NAMALWA (cell line): Measurements from ENCODE around the gene PTPRG.

Source experiments
- DNase-seq: peaks from one replicate; pipeline ENCODE4 v3.0.0-alpha.2; 2015; ENCODE audit warnings: low spot score

The PTPRG gene

GRCh38 chr3:62122819-62123218 is 561.4 kb downstream of the PTPRG start:
- no peak for DNase-seq

- no peak for DNase-seq
Observed at GRCh38 chr3:62125380-62125779, 564.0 kb downstream of the PTPRG start.

DNA sequence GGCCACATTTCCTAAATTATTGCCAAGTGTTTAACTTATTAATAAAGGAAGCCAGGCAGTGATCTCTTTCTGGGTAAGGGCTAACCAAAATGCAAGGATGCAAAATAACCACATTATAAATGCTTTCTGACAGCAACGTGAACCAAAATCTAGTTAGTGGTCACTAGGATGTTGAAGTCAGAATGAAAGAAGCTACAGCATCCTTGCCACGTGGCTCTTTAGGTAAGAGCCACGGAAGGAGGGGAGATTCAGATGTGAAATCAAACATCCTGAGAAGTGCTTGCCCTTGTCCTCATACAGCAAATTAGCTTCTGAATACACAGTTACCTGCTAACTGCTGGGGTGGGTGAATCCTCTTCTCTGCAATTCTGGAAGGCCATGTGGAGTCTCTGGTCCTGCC is 565.7 kb downstream of the PTPRG start:
- no peak for DNase-seq

- no peak for DNase-seq
Observed at GRCh38 chr3:62128051-62128450, 566.7 kb downstream of the PTPRG start.

DNA sequence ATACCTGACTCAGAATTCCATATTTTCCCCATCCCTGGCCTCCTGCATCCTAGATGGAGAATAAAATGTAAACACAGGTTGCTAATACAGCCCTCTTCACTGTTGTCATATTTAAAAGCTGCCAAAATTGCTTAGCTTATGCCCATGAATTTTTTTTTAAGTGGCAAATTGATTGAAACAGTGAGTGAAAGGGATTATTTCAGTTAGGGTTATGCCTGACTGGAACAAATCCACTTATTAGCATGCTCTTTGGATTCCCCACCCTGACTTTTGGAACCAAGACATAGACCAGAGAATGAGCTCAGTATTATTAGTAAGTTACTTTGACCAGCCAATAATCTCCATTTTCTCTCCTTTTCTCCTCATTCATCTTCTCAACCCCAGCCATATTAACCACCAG is 567.3 kb downstream of the PTPRG start:
- no peak for DNase-seq

- DNase-seq = no peak
Observed at GRCh38 chr3:62131050-62131449, 569.7 kb downstream of the PTPRG start.

GRCh38 chr3:62131620-62132019 is 570.2 kb downstream of the PTPRG start:
- peak; percentile 22 for DNase-seq

DNA sequence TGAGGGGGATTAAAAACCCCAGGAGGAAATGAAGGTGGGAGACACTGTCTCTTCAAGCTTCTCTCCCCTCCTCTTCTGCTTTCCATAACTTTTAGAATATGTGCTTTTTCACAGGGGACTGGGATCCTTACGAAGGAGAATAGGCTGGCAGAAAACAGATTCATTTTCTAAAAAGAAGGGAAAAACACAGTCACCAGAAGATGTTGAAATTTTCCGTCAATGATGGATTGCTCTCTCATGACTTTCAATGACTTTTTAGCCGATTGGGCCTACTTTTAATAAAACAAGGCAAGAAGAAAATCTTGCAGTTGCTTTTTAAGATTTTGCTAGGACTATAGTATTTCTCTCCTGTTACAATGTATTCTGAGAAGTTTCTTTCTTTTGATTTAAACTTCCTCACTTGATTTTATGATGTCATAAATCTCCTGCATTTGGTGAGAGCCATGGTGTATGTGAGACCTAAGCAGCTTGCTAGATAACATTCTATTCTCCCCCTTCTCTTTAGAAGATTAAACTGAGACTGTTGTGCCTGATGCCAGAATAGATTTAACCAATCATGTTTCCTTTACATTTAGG is 570.7 kb downstream of the PTPRG start:
- DNase-seq = no peak

GRCh38 chr3:62133015-62133414 is 571.6 kb downstream of the PTPRG start:
- DNase-seq = no peak

DNA sequence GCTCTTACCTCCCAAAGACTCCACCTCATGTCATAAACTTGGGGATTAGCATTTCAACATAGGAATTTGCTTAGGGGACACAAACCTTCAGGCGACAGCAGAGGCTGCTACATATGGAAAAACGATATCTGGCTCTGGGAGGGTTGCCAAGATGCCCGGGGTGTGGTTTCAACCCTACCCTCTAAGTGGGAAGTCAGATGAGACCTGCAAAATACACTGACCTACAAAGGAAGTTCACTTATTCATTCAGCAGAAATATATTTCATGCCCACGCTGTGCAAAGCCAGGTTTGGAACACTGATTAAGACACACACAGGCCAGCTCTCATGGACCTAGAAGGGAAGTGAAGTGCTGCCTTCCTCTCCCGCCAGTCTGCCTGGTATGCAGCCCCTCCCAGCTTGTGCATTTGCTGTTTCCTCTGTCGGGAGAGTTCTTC is 572.7 kb downstream of the PTPRG start:
- no peak for DNase-seq

- DNase-seq = no peak
Observed at GRCh38 chr3:62135741-62136140, 574.4 kb downstream of the PTPRG start.

GRCh38 chr3:62139957-62140356 is 578.6 kb downstream of the PTPRG start:
- no peak for DNase-seq

DNA sequence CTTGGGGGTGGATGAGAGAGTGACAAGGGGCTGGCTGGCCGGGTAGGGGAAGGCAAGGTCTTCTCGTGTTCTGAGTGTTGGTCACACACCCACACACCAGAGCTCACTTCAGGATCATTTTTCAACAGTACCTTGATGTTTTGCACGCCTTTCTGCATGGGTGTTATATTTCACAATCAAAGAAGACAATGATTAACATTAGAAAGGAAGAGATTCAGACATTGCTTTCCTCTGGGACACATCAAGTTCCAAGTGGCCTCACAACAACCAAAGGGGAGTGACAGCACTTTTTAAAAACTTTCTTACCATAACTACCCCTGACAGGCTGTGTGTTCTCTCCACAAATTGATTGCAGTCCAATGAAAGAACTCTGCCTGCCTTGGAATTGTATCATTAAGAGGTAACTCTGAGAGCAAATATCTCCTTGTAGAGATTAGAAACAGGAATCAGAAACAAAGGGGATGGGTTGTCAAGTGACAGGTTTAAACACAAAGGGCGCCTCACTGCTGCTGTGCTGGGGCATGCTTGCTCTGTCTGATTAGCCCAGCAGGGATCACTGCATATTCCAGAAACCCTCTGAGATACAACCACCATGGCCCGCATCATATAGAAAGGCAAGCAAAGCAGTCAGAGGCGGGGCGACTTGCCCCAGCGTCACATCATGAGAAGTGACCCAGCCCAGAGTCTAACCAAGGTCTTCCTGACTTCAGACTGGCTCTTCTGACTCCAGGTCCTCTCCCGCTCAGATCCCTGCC is 581.1 kb downstream of the PTPRG start:
- no peak for DNase-seq

- DNase-seq = no peak
Observed at GRCh38 chr3:62143843-62144450, 582.6 kb downstream of the PTPRG start.

GRCh38 chr3:62144482-62144881 is 583.1 kb downstream of the PTPRG start:
- DNase-seq = no peak

- DNase-seq = no peak
Observed at GRCh38 chr3:62145086-62145757, 583.9 kb downstream of the PTPRG start.

- DNase-seq = no peak
Observed at GRCh38 chr3:62149539-62149938, 588.2 kb downstream of the PTPRG start.

DNA sequence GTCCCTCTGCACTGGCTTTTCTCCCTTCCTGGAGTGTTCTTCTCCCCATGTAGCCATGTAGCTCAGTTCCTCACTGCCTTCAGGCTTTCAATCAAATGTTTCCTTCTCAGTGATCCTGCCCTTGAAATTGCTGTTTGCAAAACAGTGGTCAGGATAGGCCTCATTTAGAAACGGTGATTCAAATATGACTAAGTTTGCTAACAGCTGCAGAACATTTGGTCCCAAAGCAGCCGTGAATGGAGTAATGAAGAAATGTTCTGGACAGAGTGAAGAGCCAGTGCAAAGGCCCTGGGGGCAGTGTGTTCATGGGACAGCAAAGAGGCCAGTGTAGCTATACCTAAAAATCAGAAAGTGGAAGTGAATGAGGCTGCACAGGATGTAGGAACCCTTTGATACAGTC is 588.6 kb downstream of the PTPRG start:
- no peak for DNase-seq

GRCh38 chr3:62151591-62151990 is 590.2 kb downstream of the PTPRG start:
- DNase-seq = no peak

DNA sequence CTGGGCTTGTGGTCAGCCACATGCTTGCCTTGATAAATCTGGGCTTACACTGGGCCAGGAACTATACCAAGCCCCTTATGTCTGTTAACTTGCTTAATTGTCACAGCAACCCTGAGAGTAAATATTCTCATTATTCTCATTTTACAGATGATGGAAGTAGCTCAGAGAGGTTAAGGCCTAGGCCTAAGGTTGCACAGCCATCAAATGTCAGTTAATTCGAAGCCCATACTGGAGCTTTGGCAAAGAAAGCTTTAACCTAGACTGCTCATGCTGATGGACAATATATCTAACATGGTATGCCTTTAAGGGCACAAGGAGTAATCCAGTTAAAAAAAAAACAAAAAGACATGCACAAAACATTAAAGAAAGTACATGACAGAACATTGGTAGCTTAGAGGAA is 591.9 kb downstream of the PTPRG start:
- no peak for DNase-seq

GRCh38 chr3:62154457-62155148 is 593.2 kb downstream of the PTPRG start:
- no peak for DNase-seq

- DNase-seq = no peak
Observed at GRCh38 chr3:62159056-62159708, 597.8 kb downstream of the PTPRG start.
